HFFc6 (cell line): Measurements from ENCODE around the gene SH3RF3. TPM values are rescaled to one million over a fixed set of nuclear protein-coding genes. Genes with fewer than 3 reads are reported as not detected.

Experiments used
- DNase-seq: peaks from one replicate; pipeline ENCODE4 v3.0.0-alpha.2; 2018
- H3K27ac Mint-ChIP-seq: 2 replicates; pipeline ENCODE4 v1.8.0; 2020; ENCODE audit warnings: mild to moderate bottlenecking, mixed read lengths
- H3K27me3 Mint-ChIP-seq: 2 replicates; pipeline ENCODE4 v1.8.0; 2021; ENCODE audit warnings: mild to moderate bottlenecking, moderate library complexity, mixed read lengths; ENCODE audit not compliant: insufficient read depth
- H3K36me3 Mint-ChIP-seq: 2 replicates; pipeline ENCODE4 v1.8.0; 2021; ENCODE audit warnings: low read depth, mixed read lengths
- H3K4me1 Mint-ChIP-seq: 2 replicates; pipeline ENCODE4 v1.8.0; 2020; ENCODE audit warnings: low read depth, mixed read lengths
- H3K4me3 Mint-ChIP-seq: 2 replicates; pipeline ENCODE4 v1.8.0; 2020; ENCODE audit warnings: mild to moderate bottlenecking, moderate library complexity, mixed read lengths
- H3K9me3 Mint-ChIP-seq: 2 replicates; pipeline ENCODE4 v1.8.0; 2020; ENCODE audit warnings: mild to moderate bottlenecking, mixed read lengths
- CTCF ChIP-seq: fragments of 200-600 bp; sonication (generic); IDR thresholded peaks from 2 replicates; pipeline ENCODE4 v1.5.0; 2021; ENCODE audit warnings: antibody characterized with exemption, mild to moderate bottlenecking
- total RNA-seq, 6 experiments: library from RNA; stranded (reverse); fragmentation: NEBNext Ultra II Directional; extraction: Animal tissue kit (Norgen Biotek cat#: 25700); gene quantifications; 2 replicates in 1 of 6; 3 replicates in 5 of 6; pipeline ENCODE4 v1.2.3, GENCODE V29; 2021

Gene SH3RF3
- total RNA-seq, 6 experiments from 2014 or later, result 2.4 to 4.4 (median 3.7) TPM

- Mint-ChIP-seq H3K4me1 (peaks cover 12% of the 10 kb centered on the region), H3K27ac (no peak overlapping the region), H3K36me3 (no peaks in the 10 kb centered on the region), H3K27me3 (peaks cover 16% of the 10 kb centered on the region; the same call in 1 of the 2 replicates), H3K9me3 (no peaks in the 10 kb centered on the region), H3K4me3 (no peak overlapping the region)
- TF ChIP-seq CTCF, result no peak
- no peak for DNase-seq
Observed at GRCh38 chr2:109261906-109262631, 133.1 kb downstream of the SH3RF3 start.

- Mint-ChIP-seq H3K9me3 (no peaks in the 10 kb centered on the region), H3K27ac (no peak overlapping the region), H3K4me3 (no peak overlapping the region), H3K27me3 (peaks cover 7% of the 10 kb centered on the region), H3K4me1 (peaks cover 7% of the 10 kb centered on the region; the same call in 1 of the 2 replicates), H3K36me3 (no peaks in the 10 kb centered on the region)
- TF ChIP-seq CTCF, result no peak
- DNase-seq, result no peak
Observed at GRCh38 chr2:109264595-109265328, 135.8 kb downstream of the SH3RF3 start.

GRCh38 chr2:109265369-109265768, 136.4 kb downstream of the SH3RF3 start:
- H3K9me3 Mint-ChIP-seq, result no peaks in the 10 kb centered on the region
- TF ChIP-seq CTCF, result no peak
- H3K27me3 Mint-ChIP-seq, result peaks cover 7% of the 10 kb centered on the region
- no peak overlapping the region for H3K27ac Mint-ChIP-seq
- H3K4me3 Mint-ChIP-seq, result no peak overlapping the region
- no peak for DNase-seq
- no peaks in the 10 kb centered on the region for H3K36me3 Mint-ChIP-seq
- H3K4me1 Mint-ChIP-seq, result peaks cover 7% of the 10 kb centered on the region; the same call in 1 of the 2 replicates

- H3K4me1 Mint-ChIP-seq, result peaks cover 7% of the 10 kb centered on the region; the same call in 1 of the 2 replicates
- no peak for TF ChIP-seq CTCF
- no peak overlapping the region for H3K4me3 Mint-ChIP-seq
- no peak overlapping the region for H3K27ac Mint-ChIP-seq
- DNase-seq, result no peak
- no peaks in the 10 kb centered on the region for H3K9me3 Mint-ChIP-seq
- no peaks in the 10 kb centered on the region for H3K36me3 Mint-ChIP-seq
- peaks cover 11% of the 10 kb centered on the region for H3K27me3 Mint-ChIP-seq
Observed at GRCh38 chr2:109265953-109266352, 136.9 kb downstream of the SH3RF3 start.

GRCh38 chr2:109266496-109266895, 137.5 kb downstream of the SH3RF3 start:
- no peak overlapping the region for H3K27ac Mint-ChIP-seq
- no peak overlapping the region for H3K4me3 Mint-ChIP-seq
- peaks cover 7% of the 10 kb centered on the region; the same call in 1 of the 2 replicates for H3K4me1 Mint-ChIP-seq

More at GRCh38 chr2:109266496-109266895, 137.5 kb downstream of the SH3RF3 start:
- TF ChIP-seq CTCF, result no peak
- no peak for DNase-seq
- Mint-ChIP-seq H3K9me3 (no peaks in the 10 kb centered on the region), H3K36me3 (no peaks in the 10 kb centered on the region), H3K27me3 (peaks cover 11% of the 10 kb centered on the region)
